Uterus (tissue), 4 donors: ENCODE results near the gene SERP2. TPM values are rescaled to one million over a fixed set of nuclear protein-coding genes. Genes with fewer than 3 reads are reported as not detected.

Source experiments
- DNase-seq, 2 donors: peaks; one replicate each; pipeline ENCODE4 v3.0.0-alpha.2; 2019 to 2020
- H3K27ac ChIP-seq, 2 donors: fragments of 200-600 bp; sonication (generic); 1 replicate in 1 of 2; 2 replicates in 1 of 2; pipeline ENCODE4 v1.5.1; 2016 to 2018
- H3K27me3 ChIP-seq, 2 donors: fragments of 200-600 bp; sonication (generic); one replicate each; pipeline ENCODE4 v1.5.1; 2018 to 2019; ENCODE audit warnings: control low read depth in 1 of 2
- H3K36me3 ChIP-seq, 2 donors: fragments of 200-600 bp; sonication (generic); one replicate each; pipeline ENCODE4 v1.5.1; 2019; ENCODE audit warnings: control low read depth in 1 of 2
- H3K4me1 ChIP-seq, 2 donors: fragments of 200-600 bp; sonication (generic); one replicate each; pipeline ENCODE4 v1.5.1; 2018 to 2019; ENCODE audit warnings: control low read depth in 1 of 2
- H3K4me3 ChIP-seq, 2 donors: fragments of 200-600 bp; sonication (generic); 1 replicate in 1 of 2; 2 replicates in 1 of 2; pipeline ENCODE4 v1.5.1; 2018 to 2019; ENCODE audit warnings: mild to moderate bottlenecking in 1 of 2
- H3K9me3 ChIP-seq, 2 donors: fragments of 200-600 bp; sonication (generic); one replicate each; pipeline ENCODE4 v1.5.1; 2019; ENCODE audit warnings: control low read depth in 1 of 2
- CTCF ChIP-seq, 4 experiments: fragments of 200-600 bp in 2 of 4; fragments of 450-650 bp in 2 of 4; sonication (generic) in 2 of 4; IDR thresholded peaks; one replicate each; pipeline ENCODE4 v1.5.1; 2016 to 2019; ENCODE audit warnings: antibody characterized with exemption in 4 of 4, mild to moderate bottlenecking in 2 of 4, moderate library complexity in 1 of 4
- POLR2A ChIP-seq, 2 donors: fragments of 450-650 bp; IDR thresholded peaks; one replicate each; pipeline ENCODE4 v1.6.1; 2016; ENCODE audit warnings: antibody characterized with exemption in 2 of 2, mild to moderate bottlenecking in 1 of 2, moderate library complexity in 1 of 2
- intact Hi-C: fragments of 100-400 bp; cut with DNase I; formaldehyde crosslinking; loops from one replicate; pipeline ENCODE4 v1.15.1; 2023; ENCODE audit warnings: low total_unique reads
- total RNA-seq, 4 donors: library from RNA; depleted of rRNA in 3 of 4; stranded (reverse); fragments of >200 nt in 3 of 4; gene quantifications; one replicate each; pipeline versions ENCODE4 v1.1.0 to v1.2.4, GENCODE V29; 2014 to 2023
- donor health status: DM: yes; HTN: yes; CAD: no.

The SERP2 gene
- total RNA-seq, 4 donors from 2014 or later = 0.77 to 12.6 (median 5.9) TPM

- intact Hi-C loops = no loop called here
- H3K4me3 ChIP-seq = no peak overlapping the region
- TF ChIP-seq CTCF (IDR thresholded peaks at IDR 0.05) (no peak), POLR2A (IDR thresholded peaks at IDR 0.05) (no peak)
- H3K36me3 ChIP-seq = no peaks in the 10 kb centered on the region
- H3K4me1 ChIP-seq = no peaks in the 10 kb centered on the region
- DNase-seq = no peak
- H3K9me3 ChIP-seq = no peaks in the 10 kb centered on the region
- H3K27ac ChIP-seq = peak overlapping the region; percentile 66 to 74
- no peaks in the 10 kb centered on the region for H3K27me3 ChIP-seq
Observed at GRCh38 chr13:44397766-44398223, 24.2 kb downstream of the SERP2 start.

GRCh38 chr13:44398606-44399005, 25.0 kb downstream of the SERP2 start:
- Histone ChIP-seq H3K27ac (no peak overlapping the region), H3K4me3 (no peak overlapping the region), H3K27me3 (no peaks in the 10 kb centered on the region), H3K9me3 (no peaks in the 10 kb centered on the region), H3K36me3 (no peaks in the 10 kb centered on the region), H3K4me1 (no peaks in the 10 kb centered on the region)
- TF ChIP-seq POLR2A (IDR thresholded peaks at IDR 0.05) = no peak
- TF ChIP-seq CTCF (IDR thresholded peaks at IDR 0.05) = no peak
- intact Hi-C loops = no loop called here
- DNase-seq = no peak

GRCh38 chr13:44399074-44399473, 25.4 kb downstream of the SERP2 start:
- Histone ChIP-seq H3K27me3 (no peaks in the 10 kb centered on the region), H3K4me1 (no peaks in the 10 kb centered on the region), H3K27ac (no peak overlapping the region), H3K9me3 (no peaks in the 10 kb centered on the region), H3K36me3 (no peaks in the 10 kb centered on the region), H3K4me3 (no peak overlapping the region)
- DNase-seq = no peak
- TF ChIP-seq CTCF (IDR thresholded peaks at IDR 0.05) (no peak), POLR2A (IDR thresholded peaks at IDR 0.05) (no peak)
- intact Hi-C loops = no loop called here

- H3K9me3 ChIP-seq = no peaks in the 10 kb centered on the region
- intact Hi-C loops = no loop called here
- no peak overlapping the region for H3K4me3 ChIP-seq
- no peak for DNase-seq
- H3K4me1 ChIP-seq = no peaks in the 10 kb centered on the region
- no peak for TF ChIP-seq POLR2A (IDR thresholded peaks at IDR 0.05)
- TF ChIP-seq CTCF (IDR thresholded peaks at IDR 0.05) = no peak
- no peak overlapping the region for H3K27ac ChIP-seq
- H3K27me3 ChIP-seq = no peaks in the 10 kb centered on the region
- H3K36me3 ChIP-seq = no peaks in the 10 kb centered on the region
Observed at GRCh38 chr13:44400736-44401135, 27.1 kb downstream of the SERP2 start.

- H3K36me3 ChIP-seq = no peaks in the 10 kb centered on the region
- no peaks in the 10 kb centered on the region for H3K27me3 ChIP-seq
- no peak for DNase-seq
- no peaks in the 10 kb centered on the region for H3K9me3 ChIP-seq
- no peak overlapping the region for H3K4me3 ChIP-seq
- TF ChIP-seq POLR2A (IDR thresholded peaks at IDR 0.05) = no peak
- TF ChIP-seq CTCF (IDR thresholded peaks at IDR 0.05) = no peak
- H3K27ac ChIP-seq = no peak overlapping the region
- intact Hi-C loops = no loop called here
- no peaks in the 10 kb centered on the region for H3K4me1 ChIP-seq
Observed at GRCh38 chr13:44401577-44401976, 28.0 kb downstream of the SERP2 start.
